Left lobe of liver (tissue), 2 donors: Measurements from ENCODE around the gene KIAA1217. TPM values are rescaled to one million over a fixed set of nuclear protein-coding genes. Genes with fewer than 3 reads are reported as not detected.
A peak's percentile ranks its signal among the peaks of the same experiment; 100 is the strongest.

Source experiments
- ATAC-seq: fragments of 200-7000 bp; cut with Tn5 transposase; one replicate; pipeline ENCODE4 v1.9.1; 2020; ENCODE audit warnings: mild to moderate bottlenecking, moderate library complexity
- DNase-seq: peaks from one replicate; pipeline ENCODE4 v3.0.0-alpha.2; 2020; ENCODE audit warnings: low spot score
- total RNA-seq: library from RNA; stranded (reverse); gene quantifications from one replicate; pipeline ENCODE4 v1.2.1, GENCODE V29; 2021
- donor health status: DM: no; HTN: no; CAD: no; lungs with moderate emphysema.
- donor health status: DM: no; HTN: yes; CAD: no.

KIAA1217 gene
- total RNA-seq, 1 donor from 2014 or later, result 26.7 TPM

GRCh38 chr10:24455447-24455846 is 246.5 kb downstream of the KIAA1217 start:
- ATAC-seq (no peak), DNase-seq (no peak)

- DNase-seq (no peak), ATAC-seq (no peak)
Observed at GRCh38 chr10:24456322-24456721, 247.4 kb downstream of the KIAA1217 start.

- no peak for DNase-seq
- peak; percentile 72 for ATAC-seq
Observed at GRCh38 chr10:24457661-24458318, 248.9 kb downstream of the KIAA1217 start.

GRCh38 chr10:24459836-24460235 is 250.9 kb downstream of the KIAA1217 start:
- ATAC-seq (no peak), DNase-seq (no peak)

- ATAC-seq, result no peak
Observed at GRCh38 chr10:24462291-24462813, 253.4 kb downstream of the KIAA1217 start.

GRCh38 chr10:24462889-24463552 is 254.1 kb downstream of the KIAA1217 start:
- no peak for ATAC-seq

More at GRCh38 chr10:24462291-24462813, 253.4 kb downstream of the KIAA1217 start:
- no peak for DNase-seq

GRCh38 chr10:24463611-24464426 is 254.9 kb downstream of the KIAA1217 start:
- ATAC-seq, result peak; percentile 52
- peak; percentile 55 for DNase-seq

More at GRCh38 chr10:24462889-24463552, 254.1 kb downstream of the KIAA1217 start:
- no peak for DNase-seq

GRCh38 chr10:24465124-24465874 is 256.4 kb downstream of the KIAA1217 start:
- ATAC-seq (peak; percentile 52), DNase-seq (peak; percentile 66)

GRCh38 chr10:24465891-24466818 is 257.2 kb downstream of the KIAA1217 start:
- ATAC-seq, result peak; percentile 73
- peak; percentile 75 for DNase-seq

- ATAC-seq (no peak), DNase-seq (no peak)
Observed at GRCh38 chr10:24467136-24467535, 258.2 kb downstream of the KIAA1217 start.

GRCh38 chr10:24467605-24468004 is 258.7 kb downstream of the KIAA1217 start:
- no peak for DNase-seq
- ATAC-seq, result no peak

- ATAC-seq, result peak; percentile 1
- DNase-seq, result peak; percentile 64
Observed at GRCh38 chr10:24468281-24468751, 259.4 kb downstream of the KIAA1217 start.

GRCh38 chr10:24469993-24470392 is 261.1 kb downstream of the KIAA1217 start:
- no peak for DNase-seq

GRCh38 chr10:24475598-24475997 is 266.7 kb downstream of the KIAA1217 start:
- ATAC-seq, result no peak
- no peak for DNase-seq

More at GRCh38 chr10:24469993-24470392, 261.1 kb downstream of the KIAA1217 start:
- no peak for ATAC-seq

GRCh38 chr10:24476913-24477701 is 268.2 kb downstream of the KIAA1217 start:
- ATAC-seq (no peak), DNase-seq (no peak)

- ATAC-seq, result no peak
- DNase-seq, result no peak
Observed at GRCh38 chr10:24477915-24478314, 269.0 kb downstream of the KIAA1217 start.

- DNase-seq, result no peak
- ATAC-seq, result no peak
Observed at GRCh38 chr10:24479806-24480205, 270.9 kb downstream of the KIAA1217 start.

- no peak for DNase-seq
- no peak for ATAC-seq
Observed at GRCh38 chr10:24480447-24480846, 271.5 kb downstream of the KIAA1217 start.
